Nephron (organoid): Measurements from ENCODE around the gene REPS1.

ENCODE experiments used
- H3K27ac Mint-ChIP-seq, 3 experiments: 2 replicates each; pipeline ENCODE4 v1.8.0; 2020; ENCODE audit warnings: mixed read lengths in 3 of 3, mild to moderate bottlenecking in 2 of 3, moderate library complexity in 1 of 3
- H3K27me3 Mint-ChIP-seq: 2 replicates; pipeline ENCODE4 v1.8.0; 2021; ENCODE audit warnings: low read depth, mild to moderate bottlenecking, moderate library complexity, mixed read lengths
- H3K36me3 Mint-ChIP-seq: 2 replicates; pipeline ENCODE4 v1.8.0; 2020; ENCODE audit warnings: low read depth, mixed read lengths
- H3K4me1 Mint-ChIP-seq: 2 replicates; pipeline ENCODE4 v1.8.0; 2020; ENCODE audit warnings: mixed read lengths
- H3K4me3 Mint-ChIP-seq, 3 experiments: 2 replicates each; pipeline ENCODE4 v1.8.0; 2020; ENCODE audit warnings: mild to moderate bottlenecking in 3 of 3, mixed read lengths in 3 of 3, moderate library complexity in 2 of 3
- H3K9me3 Mint-ChIP-seq: 2 replicates; pipeline ENCODE4 v1.8.0; 2020; ENCODE audit warnings: mixed read lengths
- TF ChIP-seq, protein P1 (sequence below), 3 experiments: fragments of 200-600 bp; sonication (generic); IDR thresholded peaks; one replicate each; pipeline ENCODE4 v1.5.0; 2021; ENCODE audit warnings: antibody characterized with exemption in 3 of 3; ENCODE audit not compliant: unreplicated experiment in 3 of 3

Gene REPS1

DNA sequence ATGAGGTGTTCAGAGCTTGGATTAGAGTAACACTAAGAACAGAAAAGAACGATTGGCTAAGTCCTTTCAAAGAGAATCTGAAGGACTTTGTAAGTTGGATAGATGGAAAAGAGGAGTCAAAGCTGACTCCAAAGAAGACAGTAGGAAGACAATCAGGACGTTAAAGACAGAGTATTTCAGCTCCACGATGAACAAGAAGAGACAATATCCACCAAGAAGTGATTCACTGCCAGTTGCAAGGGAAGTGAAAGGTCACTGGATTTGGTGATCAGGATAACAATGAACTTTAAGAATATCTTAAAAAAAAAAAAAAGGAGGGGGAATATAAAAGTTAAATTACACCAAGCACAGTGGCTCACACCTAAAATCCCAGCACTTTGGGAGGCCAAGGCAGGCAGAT is 17.9 kb downstream of the REPS1 start:
- TF ChIP-seq, protein P1, sequence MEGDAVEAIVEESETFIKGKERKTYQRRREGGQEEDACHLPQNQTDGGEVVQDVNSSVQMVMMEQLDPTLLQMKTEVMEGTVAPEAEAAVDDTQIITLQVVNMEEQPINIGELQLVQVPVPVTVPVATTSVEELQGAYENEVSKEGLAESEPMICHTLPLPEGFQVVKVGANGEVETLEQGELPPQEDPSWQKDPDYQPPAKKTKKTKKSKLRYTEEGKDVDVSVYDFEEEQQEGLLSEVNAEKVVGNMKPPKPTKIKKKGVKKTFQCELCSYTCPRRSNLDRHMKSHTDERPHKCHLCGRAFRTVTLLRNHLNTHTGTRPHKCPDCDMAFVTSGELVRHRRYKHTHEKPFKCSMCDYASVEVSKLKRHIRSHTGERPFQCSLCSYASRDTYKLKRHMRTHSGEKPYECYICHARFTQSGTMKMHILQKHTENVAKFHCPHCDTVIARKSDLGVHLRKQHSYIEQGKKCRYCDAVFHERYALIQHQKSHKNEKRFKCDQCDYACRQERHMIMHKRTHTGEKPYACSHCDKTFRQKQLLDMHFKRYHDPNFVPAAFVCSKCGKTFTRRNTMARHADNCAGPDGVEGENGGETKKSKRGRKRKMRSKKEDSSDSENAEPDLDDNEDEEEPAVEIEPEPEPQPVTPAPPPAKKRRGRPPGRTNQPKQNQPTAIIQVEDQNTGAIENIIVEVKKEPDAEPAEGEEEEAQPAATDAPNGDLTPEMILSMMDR (IDR thresholded peaks at IDR 0.05; ENCODE audit: unreplicated experiment in 3 of 3) = no peak
- H3K4me3 Mint-ChIP-seq = no peak overlapping the region
- H3K9me3 Mint-ChIP-seq = no peaks in the 10 kb centered on the region
- H3K27ac Mint-ChIP-seq = no peak overlapping the region
- H3K4me1 Mint-ChIP-seq = peaks cover 44% of the 10 kb centered on the region
- no peaks in the 10 kb centered on the region for H3K27me3 Mint-ChIP-seq
- H3K36me3 Mint-ChIP-seq = no peaks in the 10 kb centered on the region

DNA sequence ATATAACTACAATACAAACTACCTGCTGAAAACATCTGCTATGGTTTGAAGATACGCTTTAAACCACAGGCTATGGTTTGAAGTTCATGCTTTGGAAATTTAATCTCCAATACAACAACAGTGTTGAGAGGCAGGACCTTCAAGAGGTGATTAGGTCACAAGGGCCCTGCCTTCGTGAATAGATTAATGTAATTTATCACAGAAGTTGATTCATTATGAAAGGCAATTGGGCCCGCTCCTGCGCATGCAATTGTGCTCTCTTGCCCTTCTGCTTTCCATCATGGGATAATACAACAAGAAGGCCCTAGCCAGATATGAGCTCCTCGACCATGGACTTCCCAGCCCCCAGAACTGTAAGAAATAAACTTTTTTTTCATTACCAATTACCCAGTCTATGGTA is 21.2 kb downstream of the REPS1 start:
- Mint-ChIP-seq H3K27me3 (no peaks in the 10 kb centered on the region), H3K4me1 (peaks cover 24% of the 10 kb centered on the region), H3K9me3 (no peaks in the 10 kb centered on the region), H3K36me3 (no peaks in the 10 kb centered on the region), H3K4me3 (no peak overlapping the region), H3K27ac (no peak overlapping the region)
- TF ChIP-seq, protein P1 (IDR thresholded peaks at IDR 0.05; ENCODE audit: unreplicated experiment in 3 of 3) = no peak

DNA sequence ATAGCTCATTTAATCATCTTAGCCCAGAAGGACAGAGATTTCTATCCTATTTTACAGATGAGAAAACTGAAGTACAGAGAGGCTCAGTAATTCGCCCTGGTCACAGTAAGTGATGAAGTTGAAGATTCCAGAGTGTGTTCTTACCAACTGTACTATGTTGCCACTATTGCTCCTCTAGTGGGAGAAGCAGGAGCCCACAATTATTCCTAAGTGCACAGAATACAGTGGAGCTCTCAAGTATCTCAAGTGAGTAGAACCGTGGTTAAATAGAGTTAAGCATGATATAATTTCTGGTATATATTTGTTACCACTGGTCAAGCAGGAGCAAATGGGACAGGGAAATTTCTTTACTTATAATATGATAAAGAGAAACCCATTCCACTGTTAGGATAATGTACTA is 22.1 kb downstream of the REPS1 start:
- Mint-ChIP-seq H3K27ac (no peak overlapping the region), H3K9me3 (no peaks in the 10 kb centered on the region), H3K4me1 (peaks cover 15% of the 10 kb centered on the region), H3K27me3 (no peaks in the 10 kb centered on the region), H3K36me3 (no peaks in the 10 kb centered on the region), H3K4me3 (no peak overlapping the region)
- TF ChIP-seq, protein P1 (IDR thresholded peaks at IDR 0.05; ENCODE audit: unreplicated experiment in 3 of 3) = no peak

DNA sequence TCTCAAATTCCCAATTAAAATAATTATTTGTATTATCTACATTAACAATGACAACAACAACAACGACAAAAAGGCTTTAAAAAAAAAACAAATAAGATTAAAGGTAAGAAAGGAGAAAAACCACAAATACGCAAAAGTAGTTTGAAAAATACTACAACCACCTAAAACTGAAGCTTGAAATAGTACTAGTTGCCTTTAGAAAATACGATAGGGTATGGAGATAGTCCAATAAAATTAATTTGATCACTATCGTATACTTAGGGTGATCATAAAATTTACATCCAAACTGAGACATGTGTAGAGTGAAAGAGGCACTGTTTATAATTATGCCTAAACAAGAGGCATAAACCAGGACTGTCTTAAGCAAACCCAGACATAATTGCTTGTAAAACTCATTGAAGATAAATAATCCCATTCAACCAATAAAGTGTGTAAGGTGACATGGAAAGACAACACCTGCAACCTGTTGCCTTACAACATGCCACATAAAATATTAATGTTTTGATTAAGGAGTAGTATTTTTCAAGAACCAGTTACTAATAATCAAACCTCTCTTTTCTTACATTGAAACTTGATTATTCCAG is 22.7 kb downstream of the REPS1 start:
- Mint-ChIP-seq H3K4me3 (no peak overlapping the region), H3K4me1 (peaks cover 10% of the 10 kb centered on the region), H3K36me3 (no peaks in the 10 kb centered on the region), H3K27me3 (no peaks in the 10 kb centered on the region), H3K9me3 (no peaks in the 10 kb centered on the region), H3K27ac (no peak overlapping the region)
- TF ChIP-seq, protein P1 (IDR thresholded peaks at IDR 0.05; ENCODE audit: unreplicated experiment in 3 of 3) = no peak

DNA sequence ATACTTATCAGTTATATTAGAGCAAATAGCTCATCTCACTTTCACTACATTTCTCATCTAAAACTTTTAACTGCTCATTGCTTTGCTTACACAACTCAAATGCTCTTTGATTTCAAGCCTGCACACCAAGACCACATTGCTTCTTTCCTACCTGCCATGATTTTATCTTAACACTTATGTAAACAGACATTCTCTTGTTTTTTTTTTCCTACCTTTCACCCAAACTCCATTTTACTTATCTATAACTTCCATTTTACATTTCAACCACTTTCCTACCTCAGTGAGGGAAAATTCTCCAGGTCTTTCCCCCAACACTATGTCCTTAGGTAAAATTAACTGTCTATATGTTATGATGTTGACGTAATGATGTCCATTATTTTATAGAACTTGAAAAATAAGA is 24.0 kb downstream of the REPS1 start:
- Mint-ChIP-seq H3K36me3 (no peaks in the 10 kb centered on the region), H3K9me3 (no peaks in the 10 kb centered on the region), H3K4me1 (peaks cover 5% of the 10 kb centered on the region), H3K27ac (no peak overlapping the region), H3K27me3 (no peaks in the 10 kb centered on the region), H3K4me3 (no peak overlapping the region)
- TF ChIP-seq, protein P1 (IDR thresholded peaks at IDR 0.05; ENCODE audit: unreplicated experiment in 3 of 3) = no peak

DNA sequence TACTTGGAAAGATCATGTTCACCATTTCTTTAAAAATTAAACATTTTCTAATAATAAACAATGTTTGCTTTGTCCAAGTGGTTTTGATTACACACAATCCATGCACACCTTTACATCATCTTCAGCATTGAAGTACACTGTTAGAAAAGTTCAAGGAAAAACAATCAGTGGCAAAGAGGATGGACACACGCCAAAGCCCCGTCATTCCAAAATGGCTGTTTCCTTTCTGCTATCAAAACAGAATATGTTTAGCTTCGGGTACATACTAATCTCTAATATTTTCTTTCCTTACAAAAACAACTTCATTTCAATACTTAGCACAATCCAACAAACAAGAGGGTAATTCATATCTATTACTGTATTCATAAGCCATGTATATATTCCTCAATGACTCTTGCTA is 24.5 kb downstream of the REPS1 start:
- TF ChIP-seq, protein P1 (IDR thresholded peaks at IDR 0.05; ENCODE audit: unreplicated experiment in 3 of 3) = no peak
- Mint-ChIP-seq H3K4me1 (peaks cover 5% of the 10 kb centered on the region), H3K27me3 (no peaks in the 10 kb centered on the region), H3K27ac (no peak overlapping the region), H3K9me3 (no peaks in the 10 kb centered on the region), H3K4me3 (no peak overlapping the region), H3K36me3 (no peaks in the 10 kb centered on the region)
